ENCODE measurements around the gene IFNLR1.

GRCh38 chr1:24133819-24134218 lies 53.3 kb downstream of the IFNLR1 start:
- TF ChIP-seq TAF1 (IDR thresholded peaks at IDR 0.05; ENCODE audit: borderline replicate concordance, insufficient read depth, low read length) (no peak), POLR2AphosphoS5 (IDR thresholded peaks at IDR 0.05; ENCODE audit: low read depth, low read length) (no peak)

Measured in PFSK-1 (cell line).